Activated CD8-positive, alpha-beta memory T cell treated with anti-CD3 and anti-CD28 coated beads, Interleukin-2, amount 50 U/mL, for 48 hours (primary cell): Measurements from ENCODE around the gene SLC18A2.

ENCODE experiments used
- DNase-seq: peaks from one replicate; pipeline ENCODE4 v3.0.0-alpha.2; 2020

Gene SLC18A2

DNA sequence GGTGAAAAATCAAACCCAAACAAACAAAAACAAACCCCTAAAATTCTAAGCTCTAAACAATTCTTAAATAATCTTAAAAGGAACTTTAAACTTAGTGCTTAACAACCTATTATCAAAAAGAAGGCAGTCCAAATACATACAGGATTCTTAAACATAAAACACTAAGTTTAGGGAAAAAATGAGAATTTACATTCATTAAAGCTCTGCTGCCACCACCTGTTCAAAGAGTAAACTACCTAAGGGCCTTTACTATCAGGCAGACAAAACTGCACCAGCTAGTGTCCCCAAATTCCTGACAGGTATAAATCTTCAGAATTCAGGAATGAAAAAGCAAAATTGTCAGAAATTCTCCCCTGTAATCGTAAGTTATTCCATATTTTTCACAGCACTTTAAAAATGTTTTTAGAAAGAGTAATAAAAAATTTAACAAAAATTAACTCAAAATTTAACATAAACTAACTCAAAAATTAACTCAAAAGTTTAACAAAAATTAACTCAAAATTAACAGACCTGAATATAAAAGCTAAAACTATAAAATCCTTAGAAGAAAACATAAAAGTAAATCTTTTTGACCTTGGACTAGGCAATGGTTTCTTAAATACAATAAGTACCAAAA lies 79.2 kb downstream of the SLC18A2 start:
- DNase-seq: no peak

DNA sequence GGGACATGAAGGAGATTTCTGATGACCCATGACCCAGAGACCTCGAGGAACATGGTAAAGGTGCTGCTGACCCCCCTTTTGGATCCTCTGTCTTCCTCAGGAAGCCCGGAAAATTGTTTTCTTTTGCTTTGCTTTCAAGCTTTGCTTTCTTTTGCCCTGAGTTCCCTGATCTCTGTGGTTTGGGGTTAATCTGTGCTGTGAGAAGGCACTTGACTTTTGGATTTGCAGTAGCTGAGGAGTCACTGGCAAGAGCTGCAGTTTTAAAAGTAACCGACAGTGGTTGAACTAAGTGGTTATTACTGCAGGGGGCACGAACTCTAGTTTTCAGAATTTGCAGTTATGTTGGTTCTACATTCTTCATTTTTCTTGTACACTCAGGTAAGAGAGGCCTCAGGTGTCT lies 81.3 kb downstream of the SLC18A2 start:
- no peak for DNase-seq

DNA sequence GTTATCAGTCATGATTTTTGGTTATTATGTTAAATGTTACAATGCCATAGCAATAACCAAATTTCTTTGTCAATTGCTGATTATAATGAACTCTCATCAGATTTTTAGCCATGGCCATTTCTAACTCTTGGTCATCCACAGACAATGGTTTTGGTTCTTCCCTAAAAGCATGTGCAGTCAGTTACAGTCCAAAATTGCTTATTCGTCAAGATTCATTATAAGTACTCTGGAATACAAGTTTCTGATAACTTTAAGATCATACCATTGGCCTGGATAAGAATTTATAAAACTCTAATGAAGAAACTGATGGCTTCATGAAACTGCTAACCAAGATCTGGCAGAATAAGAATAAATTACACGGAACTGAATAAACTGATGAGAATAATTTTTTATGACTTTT lies 83.5 kb downstream of the SLC18A2 start:
- no peak for DNase-seq

DNA sequence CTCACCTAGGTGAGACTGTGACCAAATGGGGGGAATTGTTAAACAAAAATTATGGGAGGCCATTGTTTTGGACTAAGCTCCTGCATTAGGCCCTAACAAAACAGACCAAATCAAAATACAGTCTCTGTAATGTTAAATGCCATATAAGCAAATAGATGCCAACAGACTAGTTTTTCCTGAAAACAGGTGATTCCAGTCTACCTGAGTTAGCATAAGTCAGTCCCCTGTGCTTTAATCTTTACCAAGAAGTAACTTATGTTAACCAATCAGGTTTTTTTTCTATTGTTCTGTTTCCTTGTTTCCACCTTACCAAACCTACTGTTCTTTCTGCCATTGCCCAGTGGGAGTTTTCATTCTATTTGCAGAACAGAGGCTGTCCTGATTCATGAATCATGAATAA lies 86.3 kb downstream of the SLC18A2 start:
- DNase-seq: no peak
